ENCODE data around the gene TMEM63A. TPM values are rescaled to one million over a fixed set of nuclear protein-coding genes. Genes with fewer than 3 reads are reported as not detected.

TMEM63A gene
- total RNA-seq, 4 donors from 2014 or later, result 6.3 to 19.5 (median 10.6) TPM

GRCh38 chr1:225835856-225836255 lies 46.3 kb downstream of the TMEM63A start:
- TF ChIP-seq POLR2A (IDR thresholded peaks at IDR 0.05) (no peak), CTCF (IDR thresholded peaks at IDR 0.05 in 4 of 5, conservative IDR thresholded peaks at IDR 0.05 in 1 of 5) (no peak)
- in situ Hi-C loops (cut with MboI; ENCODE audit: low sequenced_read_pairs in 4 of 4) (loop anchor here in 1 of 4 donors (10.0 kb wide), 1 partner anchor 61 kb away; the partner anchor contains the start of gene SRP9), intact Hi-C loops (cut with DNase I; ENCODE audit: low total_unique reads) (loop anchor here (2.0 kb wide), 1 partner anchor 19 kb away; no protein-coding TSS in a partner anchor)
- DNase-seq, result no peak
- Histone ChIP-seq H3K4me3 (no peak overlapping the region), H3K27me3 (no peaks in the 10 kb centered on the region), H3K9me3 (no peaks in the 10 kb centered on the region), H3K36me3 (peaks cover 4 to 65% of the 10 kb centered on the region in 2 donors), H3K4me1 (peaks cover 17 to 26% of the 10 kb centered on the region in 2 donors), H3K27ac (peak overlapping the region; percentile 38 to 81 (median 68))
- no peak for ATAC-seq

GRCh38 chr1:225834417-225835329 lies 47.5 kb downstream of the TMEM63A start:
- peaks cover 4 to 55% of the 10 kb centered on the region in 2 donors for H3K36me3 ChIP-seq
- no peaks in the 10 kb centered on the region for H3K9me3 ChIP-seq
- intact Hi-C loops (cut with DNase I; ENCODE audit: low total_unique reads) (loop anchor here (2.0 kb wide), 1 partner anchor 18 kb away; no protein-coding TSS in a partner anchor), in situ Hi-C loops (cut with MboI; ENCODE audit: low sequenced_read_pairs in 4 of 4) (loop anchor here in 1 of 4 donors (10.0 kb wide), 1 partner anchor 60 kb away; the partner anchor contains the start of gene SRP9)
- no peaks in the 10 kb centered on the region for H3K27me3 ChIP-seq
- H3K27ac ChIP-seq, result peak overlapping the region; percentile 49 to 81 (median 72)
- peak; percentile 71 to 85 for DNase-seq
- peak; percentile 93 to 97 for ATAC-seq
- H3K4me3 ChIP-seq, result no peak overlapping the region
- H3K4me1 ChIP-seq, result peaks cover 17 to 26% of the 10 kb centered on the region in 2 donors
- TF ChIP-seq CTCF (IDR thresholded peaks at IDR 0.05 in 4 of 5, conservative IDR thresholded peaks at IDR 0.05 in 1 of 5) (no peak), POLR2A (IDR thresholded peaks at IDR 0.05) (no peak)

GRCh38 chr1:225830841-225831240 lies 51.3 kb downstream of the TMEM63A start:
- H3K4me1 ChIP-seq, result peaks cover 31 to 37% of the 10 kb centered on the region in 2 donors
- intact Hi-C loops (cut with DNase I; ENCODE audit: low total_unique reads) (no loop called here), in situ Hi-C loops (cut with MboI; ENCODE audit: low sequenced_read_pairs in 4 of 4) (loop anchor here in 1 of 4 donors (10.0 kb wide), 1 partner anchor 56 kb away; the partner anchor contains the start of gene SRP9)
- no peak for TF ChIP-seq CTCF (IDR thresholded peaks at IDR 0.05 in 4 of 5, conservative IDR thresholded peaks at IDR 0.05 in 1 of 5)
- TF ChIP-seq POLR2A (IDR thresholded peaks at IDR 0.05), result no peak
- DNase-seq (no peak), ATAC-seq (no peak)
- H3K36me3 ChIP-seq, result peaks cover 4 to 35% of the 10 kb centered on the region in 2 donors
- H3K4me3 ChIP-seq, result no peak overlapping the region
- H3K27me3 ChIP-seq, result no peaks in the 10 kb centered on the region
- no peaks in the 10 kb centered on the region for H3K9me3 ChIP-seq
- H3K27ac ChIP-seq, result peak overlapping the region in 1 of 4 donors; percentile 1

DNA sequence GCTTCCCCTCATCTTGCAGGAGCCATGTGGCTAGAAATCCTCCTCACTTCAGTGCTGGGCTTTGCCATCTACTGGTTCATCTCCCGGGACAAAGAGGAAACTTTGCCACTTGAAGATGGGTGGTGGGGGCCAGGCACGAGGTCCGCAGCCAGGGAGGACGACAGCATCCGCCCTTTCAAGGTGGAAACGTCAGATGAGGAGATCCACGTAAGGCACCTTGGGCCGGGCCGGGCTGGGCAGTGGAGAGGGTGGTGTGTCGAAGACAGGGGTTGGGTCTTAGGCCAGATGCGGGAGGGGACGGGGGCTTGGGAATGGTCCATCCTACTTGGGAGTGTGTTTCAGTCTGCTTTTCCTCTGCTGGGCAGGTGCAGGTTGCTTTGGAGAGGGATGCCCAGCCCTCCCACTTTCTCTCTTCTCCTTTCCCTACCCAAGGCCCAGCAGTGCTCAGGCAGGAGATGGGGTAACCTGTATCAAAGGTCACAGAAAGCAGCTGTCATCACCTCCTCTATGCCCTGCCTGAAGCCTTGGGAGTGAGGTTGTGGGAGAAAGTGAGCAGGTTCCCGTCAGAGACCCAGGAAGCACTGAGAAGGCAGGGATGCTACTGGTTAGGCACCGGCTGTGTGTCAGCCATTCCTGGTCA lies 53.4 kb downstream of the TMEM63A start:
- DNase-seq, result peak in 1 of 2 donors; percentile 7
- H3K4me3 ChIP-seq, result no peak overlapping the region
- no peaks in the 10 kb centered on the region for H3K27me3 ChIP-seq
- H3K27ac ChIP-seq, result peak overlapping the region in 1 of 4 donors; percentile 67
- H3K36me3 ChIP-seq, result peaks cover 4 to 35% of the 10 kb centered on the region in 2 donors
- intact Hi-C loops (cut with DNase I; ENCODE audit: low total_unique reads) (no loop called here), in situ Hi-C loops (cut with MboI; ENCODE audit: low sequenced_read_pairs in 4 of 4) (no loop called here)
- H3K4me1 ChIP-seq, result peaks cover 36 to 37% of the 10 kb centered on the region in 2 donors
- no peaks in the 10 kb centered on the region for H3K9me3 ChIP-seq
- TF ChIP-seq CTCF (IDR thresholded peaks at IDR 0.05 in 4 of 5, conservative IDR thresholded peaks at IDR 0.05 in 1 of 5) (no peak), POLR2A (IDR thresholded peaks at IDR 0.05) (no peak)
- no peak for ATAC-seq
